Neutrophil (primary cell): ENCODE data around the gene TELO2.

Source experiments
- H3K27ac ChIP-seq: fragments of 200-600 bp; sonication (generic); 2 replicates; pipeline ENCODE4 v1.5.1; 2016; ENCODE audit warnings: mild to moderate bottlenecking, moderate library complexity
- H3K27me3 ChIP-seq: fragments of 200-600 bp; sonication (generic); 2 replicates; pipeline ENCODE4 v1.6.0; 2016; ENCODE audit warnings: mild to moderate bottlenecking
- H3K36me3 ChIP-seq: fragments of 200-600 bp; sonication (generic); 2 replicates; pipeline ENCODE4 v1.5.1; 2017
- H3K4me1 ChIP-seq, 2 experiments: fragments of 200-600 bp in 1 of 2; sonication (generic) in 1 of 2; 1 replicate in 1 of 2; 2 replicates in 1 of 2; pipeline versions ENCODE4 v1.5.1 to v1.6.1; 2013 to 2016; ENCODE audit warnings: low read depth in 1 of 2, low read length in 1 of 2, mild to moderate bottlenecking in 1 of 2, moderate library complexity in 1 of 2; ENCODE audit not compliant: control insufficient read depth in 1 of 2, insufficient read depth in 1 of 2
- H3K4me3 ChIP-seq, 2 experiments: fragments of 200-600 bp in 1 of 2; sonication (generic) in 1 of 2; 1 replicate in 1 of 2; 2 replicates in 1 of 2; pipeline ENCODE4 v1.5.1; 2013 to 2016; ENCODE audit warnings: low read depth in 1 of 2, low read length in 1 of 2, mild to moderate bottlenecking in 1 of 2, moderate library complexity in 1 of 2
- H3K9me3 ChIP-seq: fragments of 200-600 bp; sonication (generic); 2 replicates; pipeline ENCODE4 v1.5.1; 2016
- TF ChIP-seq, protein P1 (sequence below): fragments of 200-600 bp; sonication (generic); IDR thresholded peaks from 2 replicates; pipeline ENCODE4 v1.5.1; 2016; ENCODE audit warnings: antibody characterized with exemption

Gene TELO2

GRCh38 chr16:1503110-1503955, 10.2 kb downstream of the TELO2 start:
- Histone ChIP-seq H3K27me3 (no peaks in the 10 kb centered on the region), H3K9me3 (no peaks in the 10 kb centered on the region), H3K27ac (no peak overlapping the region), H3K4me3 (no peak overlapping the region), H3K4me1 (no peaks in the 10 kb centered on the region), H3K36me3 (peaks cover 73% of the 10 kb centered on the region)
- TF ChIP-seq, protein P1, sequence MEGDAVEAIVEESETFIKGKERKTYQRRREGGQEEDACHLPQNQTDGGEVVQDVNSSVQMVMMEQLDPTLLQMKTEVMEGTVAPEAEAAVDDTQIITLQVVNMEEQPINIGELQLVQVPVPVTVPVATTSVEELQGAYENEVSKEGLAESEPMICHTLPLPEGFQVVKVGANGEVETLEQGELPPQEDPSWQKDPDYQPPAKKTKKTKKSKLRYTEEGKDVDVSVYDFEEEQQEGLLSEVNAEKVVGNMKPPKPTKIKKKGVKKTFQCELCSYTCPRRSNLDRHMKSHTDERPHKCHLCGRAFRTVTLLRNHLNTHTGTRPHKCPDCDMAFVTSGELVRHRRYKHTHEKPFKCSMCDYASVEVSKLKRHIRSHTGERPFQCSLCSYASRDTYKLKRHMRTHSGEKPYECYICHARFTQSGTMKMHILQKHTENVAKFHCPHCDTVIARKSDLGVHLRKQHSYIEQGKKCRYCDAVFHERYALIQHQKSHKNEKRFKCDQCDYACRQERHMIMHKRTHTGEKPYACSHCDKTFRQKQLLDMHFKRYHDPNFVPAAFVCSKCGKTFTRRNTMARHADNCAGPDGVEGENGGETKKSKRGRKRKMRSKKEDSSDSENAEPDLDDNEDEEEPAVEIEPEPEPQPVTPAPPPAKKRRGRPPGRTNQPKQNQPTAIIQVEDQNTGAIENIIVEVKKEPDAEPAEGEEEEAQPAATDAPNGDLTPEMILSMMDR, result no peak

GRCh38 chr16:1505073-1505844, 12.1 kb downstream of the TELO2 start:
- Histone ChIP-seq H3K27ac (no peak overlapping the region), H3K9me3 (no peaks in the 10 kb centered on the region), H3K4me1 (no peaks in the 10 kb centered on the region), H3K27me3 (no peaks in the 10 kb centered on the region), H3K4me3 (no peak overlapping the region), H3K36me3 (peaks cover 77% of the 10 kb centered on the region)
- TF ChIP-seq, protein P1, result no peak

- peaks cover 75% of the 10 kb centered on the region for H3K36me3 ChIP-seq
- H3K27ac ChIP-seq, result no peak overlapping the region
- H3K4me1 ChIP-seq, result no peaks in the 10 kb centered on the region
- no peaks in the 10 kb centered on the region for H3K27me3 ChIP-seq
- TF ChIP-seq, protein P1, result no peak
- H3K9me3 ChIP-seq, result no peaks in the 10 kb centered on the region
- no peak overlapping the region for H3K4me3 ChIP-seq
Observed at GRCh38 chr16:1505912-1506311, 12.8 kb downstream of the TELO2 start.

- TF ChIP-seq, protein P1, result no peak
- Histone ChIP-seq H3K4me1 (no peaks in the 10 kb centered on the region), H3K27ac (no peak overlapping the region), H3K9me3 (no peaks in the 10 kb centered on the region), H3K36me3 (peaks cover 72% of the 10 kb centered on the region), H3K27me3 (no peaks in the 10 kb centered on the region), H3K4me3 (no peak overlapping the region)
Observed at GRCh38 chr16:1506494-1507213, 13.5 kb downstream of the TELO2 start.

GRCh38 chr16:1508494-1509187, 15.5 kb downstream of the TELO2 start:
- Histone ChIP-seq H3K4me1 (no peaks in the 10 kb centered on the region), H3K27ac (no peak overlapping the region), H3K4me3 (no peak overlapping the region), H3K9me3 (no peaks in the 10 kb centered on the region), H3K27me3 (no peaks in the 10 kb centered on the region), H3K36me3 (peaks cover 52% of the 10 kb centered on the region)
- TF ChIP-seq, protein P1, result no peak
